C1 segment of cervical spinal cord (tissue), 14 donors: Measurements from ENCODE around the gene SKOR2.

Experiments used
- DNase-seq, 14 donors: peaks; one replicate each; lab custom pipeline; 2025; lab: John Stamatoyannopoulos, UW

SKOR2 gene, protein sequence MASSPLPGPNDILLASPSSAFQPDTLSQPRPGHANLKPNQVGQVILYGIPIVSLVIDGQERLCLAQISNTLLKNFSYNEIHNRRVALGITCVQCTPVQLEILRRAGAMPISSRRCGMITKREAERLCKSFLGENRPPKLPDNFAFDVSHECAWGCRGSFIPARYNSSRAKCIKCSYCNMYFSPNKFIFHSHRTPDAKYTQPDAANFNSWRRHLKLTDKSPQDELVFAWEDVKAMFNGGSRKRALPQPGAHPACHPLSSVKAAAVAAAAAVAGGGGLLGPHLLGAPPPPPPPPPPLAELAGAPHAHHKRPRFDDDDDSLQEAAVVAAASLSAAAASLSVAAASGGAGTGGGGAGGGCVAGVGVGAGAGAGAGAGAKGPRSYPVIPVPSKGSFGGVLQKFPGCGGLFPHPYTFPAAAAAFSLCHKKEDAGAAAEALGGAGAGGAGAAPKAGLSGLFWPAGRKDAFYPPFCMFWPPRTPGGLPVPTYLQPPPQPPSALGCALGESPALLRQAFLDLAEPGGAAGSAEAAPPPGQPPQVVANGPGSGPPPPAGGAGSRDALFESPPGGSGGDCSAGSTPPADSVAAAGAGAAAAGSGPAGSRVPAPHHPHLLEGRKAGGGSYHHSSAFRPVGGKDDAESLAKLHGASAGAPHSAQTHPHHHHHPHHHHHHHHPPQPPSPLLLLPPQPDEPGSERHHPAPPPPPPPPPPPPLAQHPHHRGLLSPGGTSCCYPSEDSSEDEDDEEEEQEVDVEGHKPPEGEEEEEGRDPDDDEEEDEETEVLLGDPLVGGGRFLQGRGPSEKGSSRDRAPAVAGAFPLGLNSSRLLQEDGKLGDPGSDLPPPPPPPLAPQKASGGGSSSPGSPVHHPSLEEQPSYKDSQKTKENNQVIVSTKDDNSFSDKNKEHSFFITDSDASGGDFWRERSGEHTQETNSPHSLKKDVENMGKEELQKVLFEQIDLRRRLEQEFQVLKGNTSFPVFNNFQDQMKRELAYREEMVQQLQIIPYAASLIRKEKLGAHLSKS

DNA sequence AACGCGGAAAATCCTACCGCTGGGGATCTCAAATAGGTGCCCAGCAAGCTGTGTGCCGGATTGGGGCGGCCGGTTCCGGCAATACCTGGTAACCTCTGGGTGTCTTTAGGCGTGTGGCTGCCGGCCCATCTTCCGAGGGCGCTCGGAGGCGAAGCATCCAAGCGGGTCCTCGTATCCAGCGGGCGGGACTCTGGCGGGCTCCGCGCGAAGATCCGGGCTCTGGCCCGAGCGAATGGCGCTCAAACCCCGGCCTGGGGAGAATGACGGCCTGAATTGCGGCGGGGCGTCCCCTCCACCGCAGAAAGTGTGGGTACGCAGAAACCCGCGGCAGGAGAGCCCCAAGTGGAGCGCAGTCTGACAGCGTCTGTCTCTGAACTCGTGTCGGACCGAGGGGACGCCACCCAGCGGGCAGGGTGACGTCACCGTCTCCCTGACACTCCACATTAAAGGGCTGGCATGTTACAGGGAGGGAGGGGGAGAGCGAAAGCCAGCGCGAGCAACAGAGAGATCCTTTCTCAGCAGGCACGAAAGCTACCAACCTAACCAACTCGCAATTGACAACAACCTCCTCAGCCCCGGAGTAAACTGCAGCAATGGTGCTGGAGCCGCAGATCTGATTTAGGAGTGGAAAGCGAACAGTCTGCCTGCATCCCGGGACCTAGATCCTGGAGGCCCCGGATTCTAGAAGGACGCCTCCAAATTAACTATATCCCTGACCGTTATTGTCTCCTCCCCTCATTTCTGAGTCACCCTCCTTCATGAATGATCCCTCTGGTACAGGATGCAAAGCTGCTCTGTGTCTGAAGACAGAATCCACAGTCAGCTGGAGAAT, at the start of gene SKOR2:
TSS of gene SKOR2 (minus strand) at position 372 of the 832 bp plus-strand sequence. CDS start 2,477 bp downstream, outside the sequence.
- DNase-seq, result no peak

- DNase-seq, result no peak
Observed at GRCh38 chr18:47296462-47296861, 45.0 kb upstream of the SKOR2 start.

- DNase-seq, result no peak
Observed at GRCh38 chr18:47294801-47295200, 43.3 kb upstream of the SKOR2 start.

DNA sequence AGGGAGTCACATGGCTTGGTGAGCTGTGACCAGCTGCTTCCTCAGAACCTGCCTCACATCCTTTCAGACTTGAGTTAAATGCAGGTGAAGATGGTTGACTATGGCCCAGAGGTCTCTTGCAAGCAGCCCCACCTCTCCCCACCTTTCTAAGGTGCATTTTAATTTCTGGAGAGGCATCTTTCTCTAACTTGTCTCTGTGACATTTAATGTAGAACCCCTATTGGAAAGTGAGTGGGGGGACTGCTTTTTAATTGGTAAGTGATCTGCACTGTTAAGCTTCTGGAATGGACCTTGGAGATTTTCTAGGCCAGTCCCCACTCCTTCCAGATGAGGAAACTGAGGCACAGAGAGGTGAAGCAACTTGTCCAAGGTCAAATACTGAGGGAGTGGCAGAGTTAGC, 37.3 kb upstream of the SKOR2 start:
- no peak for DNase-seq

GRCh38 chr18:47287911-47288585, 36.6 kb upstream of the SKOR2 start:
- peak in 1 of 14 donors; percentile 10 for DNase-seq

GRCh38 chr18:47286776-47287410, 35.4 kb upstream of the SKOR2 start:
- no peak for DNase-seq

- DNase-seq, result no peak
Observed at GRCh38 chr18:47285456-47285855, 34.0 kb upstream of the SKOR2 start.

- DNase-seq, result no peak
Observed at GRCh38 chr18:47284721-47285395, 33.4 kb upstream of the SKOR2 start.

DNA sequence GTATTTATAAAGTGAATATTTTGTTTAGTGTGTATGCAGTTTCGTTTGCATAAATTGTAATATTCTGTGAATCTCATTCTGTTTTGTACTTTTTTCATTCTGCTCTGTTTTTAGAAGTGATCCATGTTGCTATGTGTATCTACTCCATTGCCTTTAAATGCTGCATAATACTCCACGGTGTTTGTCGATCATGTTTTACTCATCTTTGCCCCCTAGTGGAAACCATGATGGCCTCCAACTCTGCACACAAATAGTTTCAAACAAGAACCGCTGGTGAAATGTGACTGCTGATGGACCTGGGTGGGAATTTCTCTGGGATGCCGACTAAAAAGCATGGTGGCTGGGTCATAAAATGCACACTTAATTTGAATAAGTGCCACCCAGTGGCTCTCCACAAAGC, 32.0 kb upstream of the SKOR2 start:
- no peak for DNase-seq

- DNase-seq, result no peak
Observed at GRCh38 chr18:47280121-47280520, 28.7 kb upstream of the SKOR2 start.

GRCh38 chr18:47274961-47275360, 23.5 kb upstream of the SKOR2 start:
- DNase-seq, result no peak

- DNase-seq, result no peak
Observed at GRCh38 chr18:47265197-47265596, 13.7 kb upstream of the SKOR2 start.

DNA sequence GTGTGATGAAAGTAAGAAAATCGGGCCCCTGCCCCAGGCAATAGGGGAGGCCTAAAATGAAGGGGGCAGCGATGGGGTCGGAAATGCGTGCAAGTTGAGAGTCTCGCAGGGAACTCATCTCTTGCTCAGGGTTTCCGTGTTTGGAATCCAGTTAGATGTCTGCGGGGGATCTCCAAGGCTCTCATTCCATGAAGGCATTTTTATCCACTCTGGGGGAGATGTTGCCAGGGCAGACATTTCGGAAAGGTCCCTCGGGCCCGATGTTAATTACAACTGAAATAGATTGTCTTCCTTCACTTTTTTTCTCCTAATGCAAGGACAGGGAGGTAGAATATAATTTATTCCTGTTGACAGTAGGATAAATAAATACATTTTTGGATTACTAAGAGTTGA, 12.8 kb upstream of the SKOR2 start:
- DNase-seq, result no peak

DNA sequence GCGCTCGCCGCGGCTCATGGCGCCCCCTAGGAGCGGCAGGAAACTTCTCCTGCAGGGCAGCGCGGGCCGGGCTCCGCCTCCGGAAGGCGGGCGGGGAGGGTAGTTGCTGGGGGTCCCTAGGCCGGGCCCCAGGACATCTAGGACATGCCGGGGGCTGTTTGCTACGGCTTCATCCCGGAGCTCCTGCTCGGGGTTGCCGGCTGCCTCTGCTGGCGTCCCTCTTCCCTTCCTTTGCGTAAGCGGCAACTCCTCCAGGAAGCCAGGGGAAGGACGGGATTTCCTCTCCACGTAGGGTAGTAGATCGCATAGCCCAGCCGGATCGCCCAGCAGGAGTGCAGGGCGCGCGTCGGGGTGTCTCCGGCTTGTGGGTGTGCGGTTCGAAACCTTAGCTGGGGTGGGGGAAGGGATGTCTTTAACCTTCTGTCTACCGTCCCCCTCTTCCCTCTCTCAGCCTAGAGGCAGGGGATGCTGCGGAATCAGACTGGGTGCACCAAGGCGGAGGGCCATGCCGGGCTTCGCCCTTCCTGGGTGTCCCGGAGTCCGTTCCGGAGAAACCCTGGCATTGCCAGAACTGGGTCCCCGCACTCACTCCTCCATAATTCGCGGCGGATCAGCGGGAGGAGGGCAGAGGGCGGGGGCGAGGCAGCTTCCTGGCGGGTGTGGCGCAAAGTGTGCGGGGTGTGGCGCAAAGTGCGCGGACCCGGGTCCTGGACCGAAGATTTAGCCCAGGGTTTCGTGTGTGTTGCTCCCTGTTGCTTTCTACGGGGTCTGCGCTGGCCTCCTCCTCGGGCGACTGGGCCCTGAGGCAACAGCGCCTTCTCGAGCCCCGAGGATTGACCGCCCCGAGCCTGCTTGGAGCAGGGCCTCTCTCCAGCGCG, 12.2 kb upstream of the SKOR2 start:
- DNase-seq, result no peak

DNA sequence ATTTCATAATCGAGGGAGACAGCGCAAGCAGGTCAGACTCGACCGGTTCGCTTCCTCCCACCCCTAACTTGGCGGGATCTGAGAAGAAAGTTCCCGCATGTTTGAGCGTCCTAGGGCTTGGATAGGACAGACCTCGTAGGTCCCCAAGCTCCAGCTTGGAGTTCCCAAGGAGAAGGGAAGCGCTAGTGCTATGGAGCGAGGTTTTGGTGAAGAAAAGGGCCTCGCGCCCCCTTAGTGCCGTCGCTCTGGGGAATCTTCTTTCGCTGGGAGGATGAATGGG, 11.6 kb upstream of the SKOR2 start:
- no peak for DNase-seq

GRCh38 chr18:47262301-47263149, 11.1 kb upstream of the SKOR2 start:
- DNase-seq, result no peak

GRCh38 chr18:47261902-47262300, 10.4 kb upstream of the SKOR2 start:
- DNase-seq, result no peak
